GM19240 (cell line): Measurements from ENCODE around the gene SLC7A4.
"Not testable (repeated sequence)": the region's sequence is repeated elsewhere in the genome, so short reads cannot be mapped to it uniquely, and the experiment has no call there.

Experiments
- DNase-seq: peaks from one replicate; pipeline ENCODE4 v3.0.0; 2011; ENCODE audit warnings: low spot score; ENCODE audit not compliant: insufficient read length

Gene SLC7A4, protein sequence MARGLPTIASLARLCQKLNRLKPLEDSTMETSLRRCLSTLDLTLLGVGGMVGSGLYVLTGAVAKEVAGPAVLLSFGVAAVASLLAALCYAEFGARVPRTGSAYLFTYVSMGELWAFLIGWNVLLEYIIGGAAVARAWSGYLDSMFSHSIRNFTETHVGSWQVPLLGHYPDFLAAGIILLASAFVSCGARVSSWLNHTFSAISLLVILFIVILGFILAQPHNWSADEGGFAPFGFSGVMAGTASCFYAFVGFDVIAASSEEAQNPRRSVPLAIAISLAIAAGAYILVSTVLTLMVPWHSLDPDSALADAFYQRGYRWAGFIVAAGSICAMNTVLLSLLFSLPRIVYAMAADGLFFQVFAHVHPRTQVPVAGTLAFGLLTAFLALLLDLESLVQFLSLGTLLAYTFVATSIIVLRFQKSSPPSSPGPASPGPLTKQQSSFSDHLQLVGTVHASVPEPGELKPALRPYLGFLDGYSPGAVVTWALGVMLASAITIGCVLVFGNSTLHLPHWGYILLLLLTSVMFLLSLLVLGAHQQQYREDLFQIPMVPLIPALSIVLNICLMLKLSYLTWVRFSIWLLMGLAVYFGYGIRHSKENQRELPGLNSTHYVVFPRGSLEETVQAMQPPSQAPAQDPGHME

DNA sequence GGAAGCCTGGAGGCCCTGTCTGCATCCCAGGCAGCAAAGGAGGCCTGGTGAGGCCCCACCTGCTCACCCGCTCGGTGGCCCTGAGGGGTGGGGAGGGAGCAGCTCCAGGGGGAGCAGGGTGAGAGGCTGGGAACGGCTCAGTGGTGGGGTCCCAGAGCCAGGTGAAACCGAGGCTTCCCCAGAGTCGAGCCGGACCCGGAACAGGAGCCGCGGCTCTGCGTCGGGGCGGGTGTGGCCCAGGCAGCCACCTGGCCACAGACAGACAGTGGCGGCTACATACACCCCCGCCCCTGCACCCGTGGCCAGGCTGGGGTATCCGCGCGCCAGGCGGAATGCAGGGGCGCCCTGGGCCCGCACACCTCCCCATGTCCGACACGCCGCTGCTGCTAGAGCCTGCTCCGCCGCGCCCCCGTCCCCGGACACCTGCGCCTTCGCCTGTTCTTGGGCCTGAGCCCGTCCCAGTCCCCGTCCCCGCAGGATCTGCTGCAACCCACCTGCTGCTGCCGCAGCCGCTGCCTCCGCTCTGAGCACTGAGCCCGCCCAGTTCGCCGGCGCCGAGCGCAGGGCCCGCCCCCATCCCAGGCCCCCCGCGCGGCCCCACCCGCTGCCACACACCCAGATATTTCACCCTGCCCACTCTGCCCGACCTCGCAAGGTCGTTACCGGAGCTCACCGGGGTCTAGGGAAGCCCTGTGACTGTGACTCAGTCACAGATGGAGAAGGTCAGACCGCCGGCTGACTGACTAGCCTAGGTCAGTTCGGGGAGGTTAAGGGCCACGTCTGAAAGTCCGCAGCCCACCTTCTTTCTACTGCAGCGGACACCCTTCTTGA lies at the start of gene SLC7A4:
TSS of gene SLC7A4 (minus strand) at position 525 of the 831 bp plus-strand sequence. CDS start 749 bp downstream, outside the sequence.
- DNase-seq, result no peak

DNA sequence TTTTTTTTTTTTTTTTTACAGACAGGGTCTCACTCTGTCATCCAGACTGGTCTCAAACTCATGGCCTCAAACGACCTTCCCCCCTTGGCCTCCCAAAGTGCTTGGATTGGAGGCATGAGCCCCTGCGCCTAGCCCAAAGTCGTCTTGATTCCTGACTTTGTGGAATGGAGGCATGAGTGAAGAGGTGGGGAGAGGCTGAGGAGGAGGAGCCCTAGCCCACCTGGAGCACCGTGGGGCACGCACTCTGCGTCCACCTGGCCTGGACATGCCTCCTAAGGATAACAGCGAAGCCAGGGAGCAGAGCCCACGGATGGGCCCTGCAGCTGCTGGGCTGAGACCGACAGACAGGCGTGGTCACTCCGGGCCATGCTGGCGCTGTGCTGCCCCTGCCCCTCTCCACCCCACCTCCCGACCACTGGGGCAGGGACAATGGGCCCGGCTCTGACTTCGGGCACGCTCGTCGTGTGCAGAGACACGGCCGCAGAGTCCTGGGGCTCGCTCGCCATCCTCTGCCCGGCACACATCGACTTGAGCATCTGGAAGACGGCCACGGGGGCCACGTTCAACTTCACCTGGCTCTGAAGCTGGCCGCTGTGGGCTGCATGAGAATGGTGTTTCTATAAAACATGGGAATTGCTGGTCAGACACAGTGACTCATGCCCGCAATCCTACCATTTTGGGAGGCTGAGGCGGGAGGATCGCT lies 48.2 kb upstream of the SLC7A4 start:
- DNase-seq, result no peak

DNA sequence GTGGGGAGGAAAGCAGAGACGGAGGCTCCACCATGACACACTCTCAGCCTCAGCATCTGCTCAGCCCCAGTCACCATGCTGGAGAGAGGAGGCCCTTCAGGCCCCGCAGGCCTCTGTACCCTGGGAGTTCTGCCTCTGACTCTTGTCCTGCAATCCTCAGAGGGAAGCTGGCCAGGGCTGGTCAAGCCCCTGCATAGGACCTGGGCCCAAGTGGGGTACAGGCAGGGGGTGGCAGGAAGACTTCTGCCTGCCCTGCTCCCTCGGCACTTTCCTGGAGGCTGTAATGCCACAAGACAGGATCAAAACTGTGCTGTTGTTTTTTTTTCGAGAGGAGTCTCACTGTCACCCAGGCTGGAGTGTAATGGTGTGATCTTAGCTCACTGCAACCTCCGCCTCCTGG lies 47.1 kb upstream of the SLC7A4 start:
- no peak for DNase-seq

DNA sequence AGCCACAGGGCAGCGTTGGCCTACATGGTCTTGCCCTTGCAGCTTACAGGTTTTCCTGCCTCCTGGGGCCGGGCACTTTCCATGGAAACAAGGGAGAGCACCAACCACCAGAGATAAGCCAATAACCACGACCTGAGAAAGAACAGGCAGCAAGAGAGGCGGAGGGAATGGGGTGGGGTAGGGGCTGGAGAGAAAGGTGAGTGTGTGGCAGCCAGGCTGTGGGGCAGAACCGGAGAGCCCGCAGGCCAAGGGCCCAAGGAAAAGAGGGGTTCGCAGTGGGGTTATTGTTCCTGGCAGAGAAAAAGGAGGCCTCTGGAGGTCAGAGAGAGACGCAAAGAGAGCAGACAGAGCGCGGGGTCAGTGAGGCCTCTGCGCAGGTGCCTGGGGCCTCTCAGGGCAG lies 46.6 kb upstream of the SLC7A4 start:
- no peak for DNase-seq

DNA sequence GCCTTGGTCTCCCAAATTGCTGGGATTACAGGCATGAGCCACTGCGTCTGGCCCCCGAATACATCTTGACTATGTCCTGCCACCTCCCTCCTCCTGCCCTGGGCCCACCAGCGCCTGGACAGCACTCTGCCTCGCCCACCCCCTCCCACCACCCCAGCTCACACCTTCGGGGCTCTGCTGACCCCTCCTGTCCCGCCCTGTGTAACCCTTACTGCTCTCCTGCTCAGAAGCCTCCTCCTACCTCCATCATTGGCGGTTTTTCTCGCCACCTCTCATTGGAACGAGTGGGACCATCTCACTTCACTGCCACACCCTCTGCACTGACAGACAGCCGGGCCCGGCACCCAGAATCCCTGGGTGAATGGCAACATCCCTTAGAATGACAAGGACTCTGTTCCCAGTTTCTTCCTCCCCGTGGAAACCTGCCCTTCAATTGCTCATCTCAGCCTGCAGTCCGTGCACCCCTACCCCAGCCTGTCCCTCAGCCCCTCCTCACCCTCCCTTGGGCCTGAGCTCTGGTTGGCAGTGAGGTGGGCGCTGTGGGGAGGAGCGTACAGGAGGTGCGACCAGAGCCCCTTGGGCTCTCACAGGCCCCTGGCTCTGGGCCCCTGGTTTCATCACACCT lies 45.6 kb upstream of the SLC7A4 start:
- DNase-seq, result no peak

DNA sequence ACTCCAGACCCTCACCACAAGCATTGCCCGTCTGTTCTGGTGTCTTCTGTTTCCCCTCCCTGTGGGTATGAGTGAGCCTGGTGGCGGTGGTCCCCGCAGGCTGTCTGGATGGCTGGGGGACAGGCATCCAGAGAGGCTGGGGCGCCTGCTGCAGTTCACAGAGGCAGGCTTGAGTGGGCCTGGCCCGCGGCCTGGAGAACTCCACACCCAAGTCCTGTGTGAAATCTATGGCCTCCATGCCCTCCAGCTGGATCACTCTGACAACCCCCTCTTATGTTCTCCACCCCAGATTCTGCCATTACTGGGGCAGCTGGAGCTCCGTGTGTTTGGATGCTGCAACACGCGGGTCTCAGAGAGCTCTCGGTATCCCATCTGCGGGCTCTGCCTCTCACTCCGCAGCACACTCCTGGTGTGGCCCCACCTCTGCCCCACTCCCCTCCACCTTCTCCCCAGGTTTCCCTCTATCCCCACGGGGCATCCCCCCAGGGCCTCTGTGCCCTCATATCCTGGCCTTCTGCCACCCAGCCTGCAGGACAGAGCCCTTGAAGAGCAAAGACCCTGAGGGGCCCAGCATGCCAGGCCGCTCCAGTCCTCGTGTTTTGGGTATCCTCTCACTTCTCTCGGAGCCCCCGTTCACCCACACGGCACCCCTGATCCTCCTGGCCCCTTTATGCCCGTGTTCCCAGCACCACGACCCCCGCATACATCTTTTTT lies 44.7 kb upstream of the SLC7A4 start:
- no peak for DNase-seq

DNA sequence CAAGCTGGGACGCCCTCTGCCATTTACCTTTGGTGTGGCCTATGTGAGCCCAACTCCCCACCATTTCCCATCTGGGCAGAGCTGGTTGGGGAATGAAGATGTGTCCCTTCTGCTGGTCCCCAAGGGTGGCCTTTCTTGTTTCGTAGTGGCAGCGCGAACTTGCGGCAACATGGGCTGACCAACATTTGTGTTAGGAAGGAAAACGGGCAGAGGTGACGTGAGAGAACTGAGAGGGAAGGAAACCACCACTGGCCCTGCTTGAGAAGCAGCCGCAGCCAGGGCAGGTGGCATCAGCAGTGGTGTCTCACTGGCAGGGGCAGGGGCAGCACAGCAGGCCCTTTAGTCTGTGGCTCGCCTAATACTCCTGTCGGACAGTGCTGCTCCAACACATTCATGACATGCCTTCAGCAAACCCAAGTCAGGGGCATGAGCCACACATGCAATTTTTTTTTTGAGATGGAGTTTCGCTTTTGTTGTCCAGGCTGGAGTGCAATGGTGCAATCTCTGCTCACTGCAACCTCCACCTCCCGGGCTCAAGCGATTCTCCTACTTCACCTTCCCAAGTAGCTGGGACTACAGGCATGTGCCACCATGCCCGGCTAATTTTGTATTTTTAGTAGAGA lies 43.3 kb upstream of the SLC7A4 start:
- no peak for DNase-seq

DNA sequence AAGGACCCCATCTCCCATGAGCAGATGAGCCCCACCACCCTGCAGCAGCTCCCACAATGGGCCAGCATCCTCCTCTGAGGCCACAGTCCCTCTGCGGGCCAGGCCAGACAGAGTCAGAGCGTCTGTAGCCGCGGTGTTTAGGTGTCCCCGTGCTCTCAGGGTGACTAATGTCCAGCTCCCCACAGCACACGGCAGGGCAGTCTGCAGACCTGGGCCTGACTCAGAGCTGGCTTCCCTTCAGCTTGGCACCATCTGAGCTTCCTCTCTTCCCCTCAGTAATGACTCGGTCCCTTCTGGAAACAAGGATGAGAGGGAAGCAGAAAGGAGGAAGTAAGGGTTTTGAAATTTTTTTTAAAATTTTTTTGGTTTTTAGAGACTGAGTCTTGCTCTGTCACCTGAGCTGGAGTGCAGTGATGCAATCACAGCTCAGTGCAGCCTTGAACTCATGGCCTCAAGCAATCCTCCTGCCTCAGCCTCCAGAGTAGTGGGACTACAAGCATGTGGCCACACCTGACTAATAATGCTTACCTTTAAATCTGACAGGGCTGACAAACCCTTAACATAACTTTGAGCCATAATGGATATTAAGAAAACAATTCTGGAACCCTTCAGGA lies 41.8 kb upstream of the SLC7A4 start:
- no peak for DNase-seq

DNA sequence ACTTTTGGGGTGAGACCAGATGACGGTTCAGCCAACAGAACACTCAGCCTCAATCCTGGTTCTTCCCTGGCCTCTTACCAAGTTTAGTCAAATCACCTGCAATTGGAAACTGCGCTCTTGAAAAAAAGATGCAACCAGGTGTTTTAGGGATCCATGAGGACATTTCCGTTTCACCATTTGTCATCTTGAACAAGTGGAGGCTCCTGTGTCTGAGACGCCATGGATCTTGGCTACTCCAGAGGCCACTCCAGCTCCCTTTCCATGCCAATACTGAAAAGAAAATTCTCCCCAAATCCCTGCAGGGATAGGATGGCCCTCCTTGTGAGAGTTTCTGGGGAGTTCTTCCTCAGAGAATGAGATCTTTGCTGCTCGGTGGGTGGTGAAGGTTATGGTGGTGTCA lies 41.1 kb upstream of the SLC7A4 start:
- no peak for DNase-seq

DNA sequence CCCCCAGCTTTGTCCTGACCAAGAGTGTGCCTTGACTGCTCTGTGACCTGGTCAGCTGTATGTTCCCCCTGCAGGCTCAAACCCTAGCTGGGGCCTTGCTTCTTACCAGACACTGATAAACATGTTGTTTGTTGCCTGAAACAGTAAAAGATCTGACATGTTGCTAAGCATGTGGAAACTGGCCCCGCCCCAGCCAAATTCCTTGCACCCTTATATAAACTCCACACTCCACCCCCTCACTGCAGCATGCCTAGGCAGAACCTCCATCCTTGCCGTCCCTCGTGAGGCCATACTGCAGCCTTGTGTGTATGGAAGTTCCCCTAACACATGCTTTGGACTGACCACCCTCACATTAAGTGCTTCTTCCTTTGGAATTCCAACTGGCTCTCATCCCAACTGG lies 40.7 kb upstream of the SLC7A4 start:
- DNase-seq, result no peak

DNA sequence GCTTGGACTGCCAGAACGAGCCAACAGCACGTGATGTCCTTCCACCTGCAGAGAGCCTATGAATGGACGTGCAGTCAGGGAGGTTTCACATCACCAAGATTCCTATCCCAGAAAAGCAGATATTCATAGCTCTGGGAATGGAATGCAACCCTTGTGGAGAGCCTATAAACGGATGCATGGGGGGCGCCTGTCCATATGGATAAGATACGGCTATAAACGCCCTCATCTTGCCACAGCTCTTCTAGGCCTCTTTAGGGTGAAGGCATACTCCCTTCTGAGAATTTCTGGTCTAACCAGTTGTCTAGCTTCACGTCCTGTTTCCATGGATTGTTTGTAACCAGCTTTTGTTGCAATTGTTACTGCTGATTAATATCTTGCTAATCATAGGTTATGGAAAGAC lies 39.4 kb upstream of the SLC7A4 start:
- DNase-seq, result not testable (repeated sequence)

DNA sequence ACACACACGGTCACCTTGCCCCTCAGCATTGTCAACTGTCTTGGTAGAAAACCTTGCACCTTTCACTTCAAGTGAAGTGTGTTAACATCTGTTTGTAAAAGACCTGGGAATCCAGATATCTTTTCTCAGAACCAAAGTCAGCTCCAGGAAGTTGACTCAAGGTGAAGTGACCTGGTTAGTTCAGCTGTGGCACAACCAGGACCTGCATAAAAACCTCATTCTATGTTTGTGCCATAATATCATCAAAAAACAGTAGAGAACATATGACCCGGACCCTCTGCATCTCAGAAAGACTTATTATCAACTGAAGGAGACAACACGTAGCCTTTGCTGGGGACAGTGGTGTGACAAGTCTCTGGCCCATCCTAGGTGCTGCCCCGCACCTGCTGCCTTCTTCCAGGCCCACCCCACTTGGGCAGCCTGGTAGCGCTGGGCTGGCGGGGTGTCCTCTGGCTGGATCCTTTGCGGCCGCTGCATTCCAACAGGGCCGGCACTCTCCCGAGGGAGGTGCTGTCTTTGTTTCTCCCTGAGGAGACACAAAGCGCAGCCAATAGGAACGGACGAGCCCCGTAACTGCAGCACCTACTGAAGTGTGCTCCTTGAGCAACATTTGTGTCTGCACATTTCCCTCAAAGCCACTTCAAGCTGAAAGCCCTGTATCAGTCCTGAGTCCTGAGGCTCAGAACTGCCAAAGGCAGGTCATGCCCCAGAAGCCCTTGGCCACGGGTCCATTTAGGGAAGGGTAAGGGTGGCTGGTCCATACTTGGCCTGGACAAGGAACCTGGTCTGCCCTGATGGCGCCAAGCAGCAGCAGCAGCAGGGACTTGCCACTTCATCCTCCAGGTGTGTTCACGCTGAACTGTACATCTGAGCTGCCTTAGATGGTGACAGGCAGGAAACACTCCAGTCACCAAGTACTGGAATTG lies 38.6 kb upstream of the SLC7A4 start:
- no peak for DNase-seq

DNA sequence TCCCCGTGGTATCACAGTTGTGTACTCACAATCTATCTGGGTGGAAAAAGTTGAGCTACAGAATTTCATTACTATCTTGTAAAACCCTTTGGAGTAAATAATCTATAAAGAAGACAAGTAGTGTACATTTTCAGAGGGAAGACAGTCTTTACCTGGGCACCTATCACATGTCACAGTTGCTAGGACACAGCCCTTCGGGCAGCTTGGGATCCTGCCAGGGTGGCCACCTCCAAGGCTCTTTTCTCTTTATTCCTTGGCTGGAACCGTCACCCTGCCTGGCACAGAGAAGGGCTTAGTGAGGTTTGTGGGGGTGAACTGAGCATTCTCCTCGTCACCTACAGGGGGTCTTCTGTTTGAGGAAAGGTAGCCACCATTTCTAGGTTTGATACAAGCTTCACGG lies 37.0 kb upstream of the SLC7A4 start:
- no peak for DNase-seq

DNA sequence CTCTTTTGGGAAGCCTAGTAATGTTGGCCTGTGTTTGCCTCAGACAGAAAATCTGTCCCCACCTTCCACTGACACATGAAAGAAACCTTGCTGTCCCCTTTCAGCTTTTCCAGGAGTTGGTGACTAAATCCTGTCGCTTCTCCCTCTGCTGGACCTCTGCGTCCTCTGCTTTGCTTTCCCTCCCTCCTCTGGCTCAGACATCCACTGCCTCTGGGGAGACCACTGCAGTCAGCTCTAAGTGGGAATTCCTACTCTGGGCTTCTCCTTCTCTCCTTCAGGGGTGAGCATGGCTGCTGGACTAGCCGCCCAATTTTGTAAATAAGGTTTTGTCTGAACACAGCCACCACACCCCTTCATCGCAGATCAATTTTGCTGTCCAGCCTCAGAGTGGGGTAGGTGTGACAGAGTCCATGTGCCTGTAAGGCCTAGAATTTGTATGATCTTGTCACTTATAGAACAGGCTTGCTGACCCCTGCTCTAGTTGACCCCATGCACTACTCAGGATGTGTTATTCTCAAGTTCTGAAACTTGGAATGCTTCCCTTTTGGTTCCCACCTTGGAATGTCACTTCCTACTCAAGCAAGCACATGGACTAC lies 36.4 kb upstream of the SLC7A4 start:
- DNase-seq, result no peak

DNA sequence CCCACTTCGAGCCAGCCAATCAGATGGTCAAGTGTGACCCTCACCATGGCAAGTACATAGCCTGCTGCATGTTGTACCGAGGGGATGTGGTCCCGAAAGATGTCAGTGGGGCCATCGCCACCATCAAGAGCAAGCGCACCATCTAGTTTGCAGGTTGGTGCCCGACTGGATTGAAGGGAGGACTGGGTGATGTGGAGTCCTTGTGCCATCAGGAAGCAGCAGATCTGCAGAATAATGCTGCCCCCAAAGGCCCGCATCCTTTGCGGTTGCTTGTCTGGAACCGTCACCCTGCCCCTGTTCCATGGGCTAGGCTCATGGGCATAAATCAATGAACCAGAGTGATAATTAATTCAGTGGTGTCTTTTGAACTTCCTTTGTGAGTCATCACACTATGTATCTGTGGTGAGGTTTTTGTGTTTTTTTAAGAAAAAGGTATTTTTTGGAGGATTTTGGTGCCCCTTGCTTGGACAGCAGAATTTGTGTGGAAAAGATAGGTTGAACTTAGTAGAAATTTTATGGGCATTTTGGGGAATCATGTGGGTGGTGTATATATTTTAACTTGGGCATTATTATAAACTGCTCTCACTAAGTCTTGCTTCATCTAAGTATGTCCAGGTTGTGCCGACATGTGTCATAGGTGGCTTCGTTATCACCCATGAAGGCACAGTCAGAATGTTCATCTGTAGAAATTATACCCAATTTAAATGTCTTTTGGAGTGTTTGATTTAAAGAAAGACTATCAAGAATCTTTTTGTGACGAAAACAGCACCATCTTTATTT lies 35.7 kb upstream of the SLC7A4 start:
- no peak for DNase-seq

DNA sequence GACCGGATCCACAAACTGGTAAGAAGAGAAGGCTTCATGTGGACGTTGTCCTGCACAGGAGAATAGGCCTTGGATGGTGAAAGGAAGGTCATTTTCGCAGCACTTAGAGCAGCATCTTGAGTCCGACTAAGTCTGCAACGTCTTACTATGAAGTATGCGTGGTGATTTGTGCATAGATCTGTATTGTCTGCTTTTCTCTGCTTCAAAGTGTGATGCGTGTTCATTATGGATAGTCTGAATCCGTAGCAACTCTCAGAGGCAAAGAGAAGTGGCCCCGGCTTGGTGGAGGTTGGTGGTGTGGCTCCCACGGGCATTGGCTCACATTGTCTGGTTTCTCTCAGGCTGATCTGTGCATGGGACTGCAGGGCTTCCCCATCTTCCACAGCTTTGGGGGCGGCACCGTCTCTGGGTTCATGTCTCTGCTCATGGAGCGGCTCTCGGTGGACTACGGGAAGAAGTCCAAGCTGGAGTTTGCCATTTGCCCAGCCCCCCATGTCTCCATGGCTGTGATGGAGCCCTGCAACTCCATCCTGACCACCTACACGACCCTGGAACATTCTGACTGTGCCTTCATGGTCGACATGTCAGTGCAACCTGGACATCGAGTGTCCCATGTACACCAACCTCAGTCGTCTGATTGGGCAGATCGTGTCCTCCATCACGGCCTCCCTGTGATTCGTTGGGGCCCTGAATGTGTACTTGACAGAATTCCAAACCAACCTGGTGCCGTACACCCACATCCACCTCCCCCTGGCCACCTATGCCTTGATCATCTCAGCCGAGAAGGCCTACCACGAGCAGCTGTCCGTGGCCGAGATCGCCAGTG lies 34.9 kb upstream of the SLC7A4 start:
- DNase-seq, result no peak
